HS-5 (cell line): ENCODE data around the gene GIGYF2.

ENCODE experiments used
- DNase-seq: peaks from one replicate; pipeline ENCODE4 v3.0.0-alpha.2; 2012; ENCODE audit warnings: low read depth

GIGYF2 gene

GRCh38 chr2:232861353-232861752 lies 164.2 kb downstream of the GIGYF2 start:
- no peak for DNase-seq

- DNase-seq: no peak
Observed at GRCh38 chr2:232863996-232864395, 166.9 kb downstream of the GIGYF2 start.

DNA sequence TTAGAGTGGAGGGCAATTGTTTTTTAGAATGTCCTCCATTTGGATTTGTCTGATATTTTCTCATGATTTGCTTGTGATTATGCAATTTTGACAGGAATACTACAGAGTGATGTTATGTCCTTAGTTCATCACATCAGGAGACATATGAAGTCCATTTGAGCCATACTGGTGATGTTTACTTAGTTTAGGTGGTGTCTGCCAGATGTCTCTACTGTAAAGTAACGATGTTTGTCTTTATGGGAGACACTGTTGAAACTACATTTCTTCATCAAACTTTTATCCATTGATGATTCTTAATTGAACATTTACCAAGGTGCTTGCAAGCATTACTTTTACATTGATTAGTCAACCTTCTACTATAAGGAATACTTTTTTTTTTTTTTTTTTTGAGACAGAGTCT lies 168.0 kb downstream of the GIGYF2 start:
- DNase-seq: no peak

GRCh38 chr2:232866104-232866503 lies 169.0 kb downstream of the GIGYF2 start:
- no peak for DNase-seq

DNA sequence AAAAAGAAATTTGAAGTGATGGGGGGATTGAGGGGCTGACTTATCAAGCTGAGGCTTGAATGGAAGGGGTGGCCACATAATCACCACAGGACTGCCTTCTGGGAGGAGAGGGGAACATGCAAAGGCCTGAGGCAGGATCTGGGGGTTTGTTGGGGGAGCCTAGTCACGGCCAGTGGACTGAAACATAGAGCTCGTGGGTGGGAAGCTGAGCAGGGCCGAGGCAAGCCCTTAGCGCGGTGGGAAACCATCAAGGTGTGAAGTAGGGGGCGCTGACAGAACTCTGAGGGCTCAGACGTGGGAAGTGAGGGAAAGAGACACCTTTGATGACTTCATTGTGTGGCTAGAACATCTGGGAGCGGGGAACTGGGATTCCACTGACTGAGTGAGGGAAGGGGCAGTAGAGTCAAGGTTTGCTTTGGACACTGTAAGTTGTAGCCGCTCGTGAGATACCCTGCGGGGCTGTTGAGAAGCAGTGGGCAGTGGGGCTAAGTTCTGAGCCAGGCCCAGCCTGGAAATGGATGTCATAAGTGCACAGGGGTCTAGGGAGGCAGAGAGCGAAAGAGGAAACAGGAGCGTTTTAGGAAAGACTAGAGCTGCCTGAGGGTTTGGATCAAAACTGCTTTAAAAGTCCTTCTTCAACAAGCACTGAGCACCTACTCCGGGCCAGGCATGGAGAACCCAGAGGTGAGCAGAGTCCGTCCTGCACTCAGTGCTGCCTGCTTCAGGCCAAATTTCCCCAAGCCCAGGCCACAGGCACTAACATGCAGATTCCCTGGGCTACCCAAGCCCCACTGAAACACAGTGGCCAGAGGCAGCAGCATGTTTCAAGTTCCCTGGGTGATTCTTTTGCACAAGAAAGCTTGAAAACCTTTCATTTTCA lies 172.2 kb downstream of the GIGYF2 start:
- no peak for DNase-seq

DNA sequence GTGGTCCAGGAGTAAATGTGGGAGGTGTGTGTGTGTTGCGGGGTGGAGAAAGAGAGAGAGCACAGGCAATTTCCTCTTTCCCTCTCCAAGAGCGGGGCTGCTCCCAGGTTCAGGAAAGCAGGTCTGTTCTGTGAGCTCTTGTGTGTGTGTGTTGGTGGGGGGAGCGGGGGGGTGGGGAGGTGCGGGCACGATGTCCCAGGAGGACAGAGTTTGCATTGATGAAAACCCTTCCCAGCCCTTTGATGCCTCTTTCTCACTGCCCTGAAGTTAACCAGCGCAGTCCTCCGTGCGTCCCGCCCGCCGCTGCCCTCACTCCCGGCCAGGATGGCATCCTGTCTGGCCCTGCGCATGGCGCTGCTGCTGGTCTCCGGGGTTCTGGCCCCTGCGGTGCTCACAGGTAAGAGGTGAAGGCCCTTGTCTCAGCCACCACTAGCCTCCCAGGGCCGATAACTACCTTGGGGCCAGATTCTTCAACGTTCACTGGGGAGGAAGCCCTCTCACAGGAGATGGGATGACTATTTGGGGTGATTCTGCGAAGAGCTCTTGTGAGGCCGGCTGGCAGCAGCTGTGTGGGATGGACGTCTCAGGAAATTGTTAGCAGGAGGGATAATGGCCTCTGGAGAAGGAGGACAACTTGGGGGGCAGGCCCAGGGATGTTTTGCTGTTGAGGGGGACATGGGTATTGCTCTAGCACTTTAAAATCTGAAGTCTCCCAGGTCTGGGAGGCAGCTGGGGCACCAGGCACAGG lies 173.1 kb downstream of the GIGYF2 start, which contains the start of gene SNORC:
Gene SNORC, plus strand, starts transcription at position 247 of the 748 bp plus-strand sequence. Its CDS starts 78 bp downstream, at position 325.
- no peak for DNase-seq

DNA sequence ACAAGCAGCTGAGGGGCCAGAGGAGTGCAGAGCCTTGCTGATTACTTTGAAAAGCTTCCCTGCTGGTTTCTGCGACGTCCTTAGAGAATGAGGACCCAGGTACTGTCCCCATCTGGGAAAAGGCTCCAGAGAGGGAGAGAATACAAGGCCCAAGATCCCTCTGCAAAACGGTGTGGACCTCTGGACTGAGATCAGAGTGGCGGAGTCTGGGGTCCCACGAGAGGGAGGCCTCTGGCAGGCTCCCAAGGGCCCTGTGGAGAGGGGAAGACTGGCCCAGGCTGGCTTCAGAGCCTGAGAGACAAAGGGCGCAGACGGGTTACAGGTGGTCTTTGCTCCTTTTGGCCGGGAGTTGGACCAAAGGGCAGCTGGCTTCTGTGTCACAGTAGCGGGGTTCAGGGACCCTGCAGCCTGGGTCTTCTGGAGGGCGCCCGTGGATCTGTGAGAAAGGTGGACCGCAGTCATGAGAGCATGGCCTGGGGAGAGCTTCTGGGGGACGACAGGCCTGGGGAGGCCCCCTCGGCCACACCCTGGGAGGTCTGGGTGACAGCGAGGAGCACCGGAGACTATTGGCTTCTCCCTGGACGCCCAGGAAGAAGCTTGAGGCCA lies 173.7 kb downstream of the GIGYF2 start:
- DNase-seq: no peak

DNA sequence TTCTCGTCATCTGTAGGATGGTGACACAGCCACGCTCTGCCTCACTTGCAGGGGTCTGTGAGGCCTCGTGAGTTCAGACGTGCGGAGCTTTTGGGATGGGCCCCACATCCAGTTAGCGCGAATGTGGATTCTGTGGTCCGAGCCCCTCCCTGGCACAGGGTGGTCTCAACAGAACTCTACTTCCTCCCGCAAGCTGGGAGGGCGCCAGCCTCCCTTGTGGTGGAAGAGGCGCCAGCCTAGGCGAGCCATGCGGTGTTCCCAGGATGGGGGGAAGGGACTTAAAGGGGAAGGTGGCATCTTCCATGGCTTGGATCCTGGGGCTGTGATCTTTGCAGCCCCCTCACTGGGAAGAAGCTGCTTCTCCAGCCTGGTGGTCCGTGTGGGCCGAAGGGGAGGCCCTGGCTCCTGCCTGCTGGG lies 174.3 kb downstream of the GIGYF2 start:
- DNase-seq: no peak

GRCh38 chr2:232871835-232872736 lies 175.0 kb downstream of the GIGYF2 start:
- no peak for DNase-seq

DNA sequence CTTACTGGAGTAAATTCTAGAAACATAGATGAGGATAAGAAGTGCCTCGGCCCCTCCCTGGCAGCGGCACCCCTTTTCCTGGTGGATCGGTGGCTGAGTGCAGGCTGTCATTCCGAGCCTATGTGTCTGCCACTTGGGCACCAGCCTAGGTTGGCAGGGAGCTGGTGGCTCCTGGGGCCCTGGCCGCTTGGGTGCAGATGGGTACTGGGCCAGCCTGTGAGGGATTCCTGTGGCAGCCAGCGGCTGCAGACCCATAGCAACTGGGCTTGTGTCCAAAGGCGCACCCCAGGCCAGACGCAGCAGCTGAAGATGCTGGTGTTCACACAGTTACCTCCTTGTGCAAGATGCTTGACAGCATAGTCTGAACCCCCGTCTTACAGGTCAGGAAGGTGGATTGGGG lies 175.7 kb downstream of the GIGYF2 start:
- no peak for DNase-seq

DNA sequence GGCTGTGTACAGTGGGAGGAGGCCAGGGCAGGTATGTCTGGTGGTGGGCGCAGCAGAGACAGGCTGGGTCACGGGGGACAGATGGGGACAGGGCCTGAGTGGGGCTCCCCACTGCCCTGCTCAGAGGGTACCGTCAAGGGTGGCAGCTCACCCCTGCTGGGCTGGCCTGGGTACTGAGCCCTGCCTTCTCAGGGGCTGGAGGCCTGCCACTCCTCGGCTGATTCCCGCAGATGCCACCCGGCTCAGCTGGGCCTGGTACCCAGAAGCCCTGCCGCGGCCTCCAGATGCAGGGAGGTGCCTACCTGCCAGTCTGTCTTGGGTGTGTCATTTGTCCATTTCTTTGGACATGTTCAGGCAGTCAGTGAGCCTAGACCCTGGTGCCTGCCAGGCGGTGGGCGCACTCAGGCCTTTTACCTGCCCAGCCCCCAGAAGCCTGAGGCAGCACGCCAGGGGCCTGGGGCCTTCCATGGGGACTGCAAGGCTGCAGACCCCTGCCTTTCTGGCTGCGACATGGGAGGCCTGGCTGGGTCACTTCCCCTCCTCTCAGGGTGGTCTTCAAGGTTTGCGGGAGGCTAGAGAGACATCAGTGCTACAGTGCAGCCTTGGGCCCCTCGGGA lies 176.3 kb downstream of the GIGYF2 start:
- DNase-seq: no peak

GRCh38 chr2:232873909-232874641 lies 176.9 kb downstream of the GIGYF2 start:
- DNase-seq: no peak

DNA sequence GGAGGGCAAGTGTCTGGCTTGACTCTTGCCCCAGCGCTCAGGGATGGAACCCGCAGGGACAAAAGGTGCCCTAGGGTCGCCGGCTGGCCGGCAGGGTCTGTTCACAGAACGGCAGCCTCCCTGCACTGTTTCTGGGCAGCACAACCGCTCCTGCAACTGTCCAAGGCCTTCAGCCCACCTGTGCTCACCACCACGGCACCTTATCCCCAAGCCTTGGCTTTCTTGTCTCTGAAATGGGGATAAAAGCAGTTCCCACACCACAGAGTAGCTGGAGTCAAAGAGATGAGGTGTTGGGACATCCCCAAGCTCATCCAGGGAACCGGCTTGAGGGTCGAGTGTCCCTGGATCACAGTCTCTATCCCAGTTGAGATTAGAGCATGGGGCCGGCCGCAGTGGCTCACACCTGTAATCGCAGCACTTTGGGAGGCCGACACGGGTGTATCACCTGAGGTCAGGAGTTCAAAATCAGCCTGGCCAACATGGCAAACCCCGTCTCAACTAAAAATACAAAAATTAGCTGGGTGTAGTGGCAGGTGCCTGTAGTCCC lies 177.6 kb downstream of the GIGYF2 start:
- DNase-seq: no peak

DNA sequence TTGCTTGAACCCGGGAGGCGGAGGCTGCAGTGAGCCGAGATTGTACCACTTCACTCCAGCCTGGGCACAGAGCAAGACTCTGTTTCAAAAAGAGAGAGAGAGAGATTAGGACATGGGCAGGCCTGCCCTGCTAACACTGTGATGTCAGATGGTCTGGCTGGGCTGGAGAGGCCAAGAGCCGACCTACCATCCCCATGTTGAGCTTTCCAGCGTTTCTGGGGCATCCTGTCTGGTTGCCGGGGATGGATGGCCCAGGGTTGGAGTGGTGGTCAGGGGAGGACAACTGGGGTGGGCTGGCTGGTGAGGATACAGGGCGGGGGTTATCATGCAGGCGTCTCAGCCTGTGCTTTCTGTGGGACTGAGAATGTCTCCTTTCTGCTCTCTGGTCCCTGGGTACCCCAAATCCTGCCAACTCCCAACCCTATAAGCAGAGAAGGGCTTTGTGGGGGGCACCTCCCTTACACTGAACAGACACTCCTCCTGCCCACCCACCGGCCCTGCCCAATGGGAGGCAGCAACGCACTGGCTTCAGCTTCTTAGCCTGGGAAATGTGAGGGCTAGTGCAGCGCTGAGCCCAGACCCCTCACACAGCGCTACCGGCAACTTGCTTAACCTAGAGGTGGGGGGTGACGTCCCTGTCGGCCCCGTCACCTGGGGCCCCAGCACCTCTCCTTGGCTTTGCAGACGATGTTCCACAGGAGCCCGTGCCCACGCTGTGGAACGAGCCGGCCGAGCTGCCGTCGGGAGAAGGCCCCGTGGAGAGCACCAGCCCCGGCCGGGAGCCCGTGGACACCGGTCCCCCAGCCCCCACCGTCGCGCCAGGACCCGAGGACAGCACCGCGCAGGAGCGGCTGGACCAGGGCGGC lies 178.4 kb downstream of the GIGYF2 start:
- DNase-seq: no peak

- no peak for DNase-seq
Observed at GRCh38 chr2:232876161-232876977, 179.2 kb downstream of the GIGYF2 start.

- no peak for DNase-seq
Observed at GRCh38 chr2:232876978-232877441, 179.9 kb downstream of the GIGYF2 start.

GRCh38 chr2:232877940-232878511 lies 180.9 kb downstream of the GIGYF2 start:
- DNase-seq: no peak
